ENCODE data around the gene ZNF521.
"Not testable (repeated sequence)": the region's sequence is repeated elsewhere in the genome, so short reads cannot be mapped to it uniquely, and the experiment has no call there.

ZNF521 gene

GRCh38 chr18:25287106-25287505 is 64.9 kb downstream of the ZNF521 start:
- no peak for DNase-seq

- DNase-seq = no peak
Observed at GRCh38 chr18:25284861-25285550, 67.0 kb downstream of the ZNF521 start.

DNA sequence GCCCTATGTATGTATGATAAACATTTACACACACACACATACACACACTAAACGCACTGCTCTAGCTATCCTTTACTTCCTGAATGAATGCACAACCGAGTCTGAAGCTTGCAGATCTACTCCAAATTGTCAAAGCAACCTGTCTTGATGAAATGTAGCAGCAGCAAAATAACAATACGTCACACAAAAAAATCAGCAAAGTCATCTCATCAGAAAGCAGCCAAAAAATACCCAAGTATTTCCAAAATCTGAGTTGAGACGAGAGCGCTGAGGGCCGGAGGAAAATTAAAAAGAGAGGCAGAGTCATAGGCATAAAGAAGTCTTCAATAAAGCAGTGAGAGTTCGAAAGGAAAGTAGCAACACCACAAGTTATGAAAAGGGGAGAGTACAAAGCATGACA is 67.7 kb downstream of the ZNF521 start:
- no peak for DNase-seq

GRCh38 chr18:25283781-25284180 is 68.2 kb downstream of the ZNF521 start:
- DNase-seq = no peak

DNA sequence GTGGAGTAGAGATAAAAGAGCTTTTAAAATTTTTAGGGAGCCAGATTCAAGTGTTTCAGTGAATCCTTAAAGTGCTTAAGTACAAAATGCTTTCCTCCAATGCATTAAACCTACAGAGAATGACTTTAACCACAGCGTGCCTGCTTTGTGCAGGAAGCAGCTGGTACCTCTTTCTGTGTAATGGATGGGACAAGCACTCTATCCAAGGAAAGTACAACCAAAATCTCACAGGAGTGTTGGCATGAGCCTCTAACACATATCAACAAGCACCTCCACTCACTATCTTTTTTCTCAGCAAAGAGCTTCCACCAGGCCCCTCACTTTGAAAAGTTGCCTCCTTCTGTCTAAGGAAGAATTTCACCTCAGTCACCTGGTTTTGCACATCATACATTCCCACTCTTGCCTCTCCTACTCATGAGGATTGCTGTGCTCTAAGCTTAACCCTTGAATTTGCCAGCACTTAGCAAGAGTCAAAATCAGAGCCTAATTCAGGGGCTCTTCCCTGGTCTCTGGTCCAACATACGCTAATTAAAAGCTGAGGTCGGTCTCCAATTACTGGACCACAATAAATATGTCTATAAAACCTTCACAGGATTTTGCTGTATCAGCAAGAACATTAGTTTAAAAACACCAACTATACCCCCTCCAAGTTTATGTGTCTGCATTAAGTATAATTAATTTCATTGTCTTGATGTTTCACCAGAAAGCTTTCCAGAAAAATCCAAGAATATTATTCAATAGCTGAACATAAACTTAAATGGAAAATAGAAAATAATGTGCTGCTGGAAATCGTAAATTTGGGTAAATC is 68.9 kb downstream of the ZNF521 start:
- no peak for DNase-seq

DNA sequence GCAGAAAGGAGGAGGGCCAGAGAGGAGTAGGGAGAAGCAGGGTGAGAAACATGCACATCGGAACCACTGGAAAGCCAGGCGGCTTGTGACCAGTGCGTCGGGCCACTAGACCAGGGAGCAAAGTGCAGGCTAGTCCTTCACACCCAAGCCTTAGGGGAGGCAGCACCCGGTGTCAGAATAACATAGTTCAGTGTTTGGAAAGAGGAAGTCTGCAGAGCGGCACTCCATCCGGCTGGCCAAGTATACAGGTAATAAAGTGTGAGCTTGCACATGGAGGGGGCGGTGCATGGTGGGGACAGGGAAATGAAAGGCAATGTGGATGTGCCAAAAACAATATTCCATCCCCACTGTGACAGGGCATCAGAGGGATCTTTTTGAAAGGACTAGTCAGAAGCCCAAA is 69.7 kb downstream of the ZNF521 start:
- no peak for DNase-seq

DNA sequence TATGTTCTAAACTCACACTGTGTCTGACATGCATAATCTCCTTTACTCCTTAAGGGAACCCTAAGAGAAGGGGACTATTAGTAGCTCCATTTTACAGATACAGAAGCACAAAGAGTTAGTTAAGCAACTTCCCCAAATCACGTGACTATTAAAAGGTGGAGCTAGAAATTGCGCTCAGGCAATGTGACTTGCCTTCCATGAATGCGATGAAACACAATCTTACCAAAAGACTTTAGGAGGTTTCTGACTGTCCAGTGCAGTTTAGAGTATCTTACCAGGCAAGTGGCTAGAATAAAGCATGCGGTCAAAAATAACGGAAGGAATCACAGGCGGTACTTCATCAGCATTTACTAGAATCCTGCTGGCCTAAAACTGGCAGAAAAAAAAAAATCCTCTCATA is 70.4 kb downstream of the ZNF521 start:
- no peak for DNase-seq

- no peak for DNase-seq
Observed at GRCh38 chr18:25279961-25280360, 72.0 kb downstream of the ZNF521 start.

- DNase-seq = no peak
Observed at GRCh38 chr18:25279556-25279955, 72.4 kb downstream of the ZNF521 start.

- DNase-seq = no peak
Observed at GRCh38 chr18:25279133-25279532, 72.8 kb downstream of the ZNF521 start.

DNA sequence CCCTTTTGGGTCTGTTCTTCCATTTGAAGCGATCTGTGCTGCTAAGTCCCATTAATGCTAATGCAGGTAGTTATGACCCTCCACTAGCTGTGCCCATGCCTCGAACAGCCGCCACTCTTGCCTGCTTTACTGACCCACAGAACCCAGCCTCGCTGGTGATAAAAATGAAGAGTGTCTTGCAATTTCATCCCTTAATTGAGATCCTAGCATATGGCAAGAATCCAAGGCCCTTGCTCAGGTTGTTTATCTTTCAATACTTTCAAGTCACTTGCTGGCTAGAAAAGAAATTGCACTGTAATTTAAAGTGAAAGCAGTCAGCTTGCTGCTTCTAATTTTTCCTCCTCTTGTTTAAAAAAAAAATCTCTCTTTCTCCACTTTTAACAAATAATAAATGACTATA is 73.6 kb downstream of the ZNF521 start:
- no peak for DNase-seq

- no peak for DNase-seq
Observed at GRCh38 chr18:25275412-25276001, 76.5 kb downstream of the ZNF521 start.

DNA sequence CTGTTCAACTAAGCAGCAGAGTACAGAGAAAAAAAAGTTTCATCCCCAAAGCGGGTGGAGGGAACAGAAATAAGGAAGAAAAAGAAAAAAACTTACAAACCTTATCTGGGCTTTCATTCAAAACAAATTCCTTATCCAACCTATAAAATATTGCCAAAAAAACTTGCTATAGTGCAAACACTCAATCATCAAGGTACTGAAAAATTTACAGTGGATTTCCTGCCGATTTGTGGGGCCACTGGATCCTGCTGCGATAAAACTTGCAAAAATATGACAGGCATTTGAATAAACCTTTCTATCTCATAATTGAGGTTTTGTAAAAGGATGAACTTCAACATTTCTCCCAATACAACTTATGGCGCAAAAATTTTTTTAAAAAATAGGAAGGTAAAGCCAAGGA is 77.0 kb downstream of the ZNF521 start:
- no peak for DNase-seq

DNA sequence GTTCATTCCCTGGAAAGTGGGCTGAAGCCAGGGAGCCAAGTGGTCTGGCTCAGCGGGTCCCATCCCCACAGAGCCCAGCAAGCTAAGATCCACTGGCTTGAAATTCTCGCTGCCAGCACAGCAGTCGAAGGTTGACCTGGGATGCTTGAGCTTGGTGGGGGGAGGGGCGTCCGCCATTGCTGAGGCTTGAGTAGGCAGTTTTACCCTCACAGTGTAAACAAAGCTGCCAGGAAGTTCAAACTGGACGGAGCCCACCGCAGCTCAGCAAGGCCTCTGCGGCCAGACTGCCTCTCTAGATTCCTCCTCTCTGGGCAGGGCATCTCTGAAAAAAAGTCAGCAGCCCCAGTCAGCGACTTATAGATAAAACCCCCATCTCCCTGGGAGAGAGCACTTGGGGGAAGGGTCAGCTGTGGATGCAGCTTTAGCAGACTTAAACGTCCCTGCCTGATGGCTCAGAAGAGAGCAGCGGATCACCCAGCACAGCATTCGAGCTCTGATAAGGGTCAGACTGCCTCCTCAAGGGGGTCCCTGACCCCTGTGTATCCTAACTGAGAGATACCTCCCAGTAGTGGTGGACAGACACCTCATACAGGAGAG is 84.9 kb downstream of the ZNF521 start:
- DNase-seq = not testable (repeated sequence)

DNA sequence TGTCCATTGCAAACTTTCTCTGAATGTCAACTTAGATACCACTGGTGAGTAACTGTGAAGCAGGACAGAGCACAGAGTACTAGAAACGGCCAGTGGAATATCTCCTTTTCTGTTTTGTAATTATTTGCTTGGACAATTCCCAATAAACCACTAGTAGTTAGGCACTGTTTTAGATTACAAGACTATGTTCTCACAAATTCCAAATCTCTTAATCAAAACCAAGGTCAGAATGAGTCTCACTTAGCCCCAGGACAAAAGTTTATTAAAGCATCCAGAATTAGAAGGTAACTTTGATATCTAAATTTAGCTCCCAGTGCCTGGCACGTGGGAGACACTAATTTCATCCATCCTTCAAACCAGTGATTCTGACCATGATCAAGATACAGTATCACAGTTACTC is 89.0 kb downstream of the ZNF521 start:
- DNase-seq = no peak

- DNase-seq = no peak
Observed at GRCh38 chr18:25261768-25262167, 90.2 kb downstream of the ZNF521 start.

DNA sequence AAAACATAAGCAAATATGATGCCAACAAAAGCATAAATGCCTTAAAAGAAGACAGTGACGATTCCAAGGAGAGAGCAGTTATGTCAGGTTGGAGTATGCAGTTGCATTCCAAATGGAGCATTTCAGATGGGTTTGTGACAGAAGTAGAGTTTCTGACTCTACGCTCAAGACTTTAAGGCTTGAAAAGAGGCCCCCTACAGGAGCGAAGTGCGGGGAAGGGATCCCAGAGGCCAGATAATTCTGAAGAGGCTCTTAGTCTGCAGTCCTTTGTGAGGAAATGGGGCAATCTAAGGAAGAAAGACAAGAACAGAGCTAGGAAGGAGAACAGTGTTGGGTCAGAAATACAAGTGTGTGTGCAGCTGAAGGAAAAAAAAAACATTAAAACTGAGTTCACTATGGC is 95.5 kb downstream of the ZNF521 start:
- DNase-seq = no peak

- DNase-seq = no peak
Observed at GRCh38 chr18:25253779-25254178, 98.2 kb downstream of the ZNF521 start.

GRCh38 chr18:25253136-25253535 is 98.8 kb downstream of the ZNF521 start:
- DNase-seq = no peak

DNA sequence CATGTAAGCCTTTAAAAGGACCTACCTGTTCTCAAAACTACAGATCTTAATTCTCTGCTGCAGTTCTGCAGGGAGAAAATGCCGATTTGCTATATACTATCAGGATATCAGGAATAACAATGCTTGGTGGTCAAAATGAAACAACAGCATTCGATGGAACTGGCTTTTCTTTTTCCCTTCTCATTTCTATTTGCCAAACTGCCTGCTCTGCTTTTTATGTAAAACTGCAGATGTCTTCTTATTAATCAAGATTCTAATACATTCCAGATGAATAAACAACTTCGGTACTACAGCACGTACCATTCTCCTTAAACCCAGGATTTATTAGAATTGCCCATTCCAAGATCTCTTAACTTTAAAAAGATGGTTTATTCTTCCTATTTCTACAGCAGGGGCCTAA is 100.9 kb downstream of the ZNF521 start:
- no peak for DNase-seq

DNA sequence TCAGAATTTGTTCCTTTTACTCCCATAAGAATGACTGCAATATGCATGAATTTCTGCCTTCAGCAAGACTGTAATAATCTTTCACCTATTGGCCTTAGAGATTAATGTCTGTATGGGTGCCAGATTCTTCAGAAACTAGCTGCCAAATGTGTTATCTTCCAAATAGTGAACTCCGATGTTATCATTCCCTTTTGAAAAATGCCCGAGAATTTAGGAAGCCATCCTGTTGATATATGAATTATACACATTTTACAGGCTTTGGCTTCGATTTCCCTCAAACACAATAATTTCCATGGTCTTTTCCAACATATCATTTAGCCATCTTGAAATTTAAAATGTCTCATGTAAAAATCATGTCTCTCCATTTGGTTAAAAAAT is 101.5 kb downstream of the ZNF521 start:
- no peak for DNase-seq

DNA sequence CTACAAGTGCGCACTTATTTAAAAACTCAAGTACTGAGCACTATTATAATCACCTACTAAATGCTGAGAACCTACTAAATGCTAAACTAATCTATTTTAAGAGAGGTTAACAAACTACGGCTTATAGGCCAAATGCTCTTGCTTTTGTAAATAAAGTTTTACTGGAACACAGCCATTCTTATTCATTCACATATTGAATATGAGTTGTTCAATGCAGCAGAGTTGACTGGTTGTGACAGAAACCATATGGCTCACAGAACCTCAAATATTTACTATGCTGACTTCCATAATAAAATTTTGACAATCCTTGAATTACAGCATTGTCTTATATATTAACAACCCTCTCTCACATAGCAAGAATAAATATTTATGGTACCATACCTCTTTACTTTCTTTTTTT is 103.2 kb downstream of the ZNF521 start:
- no peak for DNase-seq

DNA sequence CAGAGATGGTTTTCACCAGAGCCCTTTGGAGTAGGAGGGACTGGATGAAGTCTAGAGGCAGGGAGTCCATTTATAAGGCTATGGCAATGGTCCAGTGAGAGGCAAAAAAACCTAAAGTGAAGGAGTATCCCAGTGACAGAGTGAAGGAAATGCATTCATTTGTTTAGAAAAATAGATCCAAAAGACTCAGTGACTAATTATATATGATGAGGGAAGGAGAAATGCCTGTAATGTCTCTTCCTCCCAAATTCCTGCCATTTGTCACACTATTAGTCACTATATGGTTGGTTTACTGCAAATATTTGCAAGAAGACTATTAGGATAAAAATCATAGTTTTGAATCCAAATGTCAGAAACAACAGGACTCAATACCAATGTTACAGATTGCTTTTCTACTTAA is 104.2 kb downstream of the ZNF521 start:
- DNase-seq = no peak

Data from stimulated activated naive CD4-positive, alpha-beta T cell (primary cell).